HL-60/S4 treated with phorbol 12-myristate 13-acetate at 8.2 ng/mL for 4 days and 3 days (cell line): ENCODE results near the gene FGF7.
"Not testable (repeated sequence)": the region's sequence is repeated elsewhere in the genome, so short reads cannot be mapped to it uniquely, and the experiment has no call there.

Experiments used
- in situ Hi-C: fragments of 300-500 bp; cut with MboI; formaldehyde crosslinking; loops from 2 replicates; pipeline ENCODE4 v1.15.0; 2022; ENCODE audit warnings: low sequenced_read_pairs

FGF7 gene

GRCh38 chr15:49423021-49423420 lies at the start of gene FGF7:
Gene FGF7 (plus strand): TSS chr15:49423242. CDS start chr15:49424298, 1,056 bp downstream.
- in situ Hi-C loops = no loop called here

GRCh38 chr15:49379996-49380395 lies 43.0 kb upstream of the FGF7 start:
- in situ Hi-C loops = no loop called here

GRCh38 chr15:49380912-49381311 lies 42.1 kb upstream of the FGF7 start:
- in situ Hi-C loops = no loop called here

- in situ Hi-C loops = no loop called here
Observed at GRCh38 chr15:49382394-49382793, 40.6 kb upstream of the FGF7 start.

- in situ Hi-C loops = no loop called here
Observed at GRCh38 chr15:49383266-49383665, 39.8 kb upstream of the FGF7 start.

- in situ Hi-C loops = no loop called here
Observed at GRCh38 chr15:49387471-49387870, 35.6 kb upstream of the FGF7 start.

- in situ Hi-C loops = not testable (repeated sequence)
Observed at GRCh38 chr15:49402515-49403296, 20.3 kb upstream of the FGF7 start.

GRCh38 chr15:49406352-49407118 lies 16.5 kb upstream of the FGF7 start:
- in situ Hi-C loops = no loop called here

GRCh38 chr15:49410641-49411040 lies 12.4 kb upstream of the FGF7 start:
- in situ Hi-C loops = no loop called here

- in situ Hi-C loops = no loop called here
Observed at GRCh38 chr15:49412797-49413196, 10.2 kb upstream of the FGF7 start.

- in situ Hi-C loops = no loop called here
Observed at GRCh38 chr15:49415149-49415548, 7.9 kb upstream of the FGF7 start.

- in situ Hi-C loops = no loop called here
Observed at GRCh38 chr15:49415638-49416037, 7.4 kb upstream of the FGF7 start.

- in situ Hi-C loops = no loop called here
Observed at GRCh38 chr15:49418811-49419210, 4.2 kb upstream of the FGF7 start.

- in situ Hi-C loops = no loop called here
Observed at GRCh38 chr15:49421991-49422390, 1.1 kb upstream of the FGF7 start.

GRCh38 chr15:49423901-49424550 lies 984 bp downstream of the FGF7 start:
- in situ Hi-C loops = no loop called here

GRCh38 chr15:49424954-49425353 lies 1.9 kb downstream of the FGF7 start:
- in situ Hi-C loops = no loop called here

- in situ Hi-C loops = no loop called here
Observed at GRCh38 chr15:49427372-49427771, 4.3 kb downstream of the FGF7 start.

- in situ Hi-C loops = no loop called here
Observed at GRCh38 chr15:49428409-49429095, 5.5 kb downstream of the FGF7 start.

- in situ Hi-C loops = no loop called here
Observed at GRCh38 chr15:49430046-49430445, 7.0 kb downstream of the FGF7 start.

GRCh38 chr15:49435174-49435573 lies 12.1 kb downstream of the FGF7 start:
- in situ Hi-C loops = no loop called here

GRCh38 chr15:49436751-49437150 lies 13.7 kb downstream of the FGF7 start:
- in situ Hi-C loops = no loop called here
